ENCODE results near the gene GAK. TPM values are rescaled to one million over a fixed set of nuclear protein-coding genes. Genes with fewer than 3 reads are reported as not detected.

Gene GAK
- total RNA-seq, 1 experiment from 2014 or later: 86.6 TPM

GRCh38 chr4:821631-822030 lies 110.5 kb downstream of the GAK start:
- Histone ChIP-seq H3K4me1 (ENCODE audit: control insufficient read depth, insufficient read depth, low read length) (no peaks in the 10 kb centered on the region), H3K9me3 (ENCODE audit: control insufficient read depth, insufficient read depth, low read depth, low read length) (no peaks in the 10 kb centered on the region), H3K27ac (ENCODE audit: low read length) (no peak overlapping the region), H3K27me3 (ENCODE audit: control insufficient read depth, insufficient read depth, low read length) (no peaks in the 10 kb centered on the region), H3K4me3 (ENCODE audit: low read depth in 2 of 2, low read length in 2 of 2) (no peak overlapping the region), H3K36me3 (ENCODE audit: control insufficient read depth, insufficient read depth, low read length) (no peaks in the 10 kb centered on the region)
- TF ChIP-seq REST (IDR thresholded peaks at IDR 0.05; ENCODE audit: insufficient read depth in 1 of 2, low read depth in 2 of 2, low read length in 1 of 2): no peak
- no peak for TF ChIP-seq CTCF (IDR thresholded peaks at IDR 0.05)
- no peak for TF ChIP-seq SIN3A (IDR thresholded peaks at IDR 0.05; ENCODE audit: borderline replicate concordance, insufficient read depth, low read depth, low read length)
- TF ChIP-seq POLR2AphosphoS5 (IDR thresholded peaks at IDR 0.05; ENCODE audit: low read depth, low read length): no peak
- no peak for TF ChIP-seq TCF7L2 (IDR thresholded peaks at IDR 0.05; ENCODE audit: low read depth, low read length)
- ChIA-PET CTCF (no interaction called here), POLR2A (no interaction called here)
- in situ Hi-C loops (cut with HindIII; ENCODE audit: low pct_unique_long_range_greater_than_20kb, low sequenced_read_pairs): no loop called here
- no peak for DNase-seq (ENCODE audit: low read depth, low spot score)
- ATAC-seq: no peak
- intact Hi-C loops (cut with micrococcal nuclease; ENCODE audit: unreplicated experiment): no loop called here
- BruUV-seq (replicated peaks): no TSS peak

- DNase-seq (ENCODE audit: low read depth, low spot score) (no peak), ATAC-seq (no peak)
- no peak overlapping the region for H3K27ac ChIP-seq (ENCODE audit: low read length)
- intact Hi-C loops (cut with micrococcal nuclease; ENCODE audit: unreplicated experiment) (no loop called here), in situ Hi-C loops (cut with HindIII; ENCODE audit: low pct_unique_long_range_greater_than_20kb, low sequenced_read_pairs) (no loop called here)
- no peaks in the 10 kb centered on the region for H3K9me3 ChIP-seq (ENCODE audit: control insufficient read depth, insufficient read depth, low read depth, low read length)
- no peaks in the 10 kb centered on the region for H3K4me1 ChIP-seq (ENCODE audit: control insufficient read depth, insufficient read depth, low read length)
- no peaks in the 10 kb centered on the region for H3K27me3 ChIP-seq (ENCODE audit: control insufficient read depth, insufficient read depth, low read length)
- TF ChIP-seq REST (IDR thresholded peaks at IDR 0.05; ENCODE audit: insufficient read depth in 1 of 2, low read depth in 2 of 2, low read length in 1 of 2) (no peak), SIN3A (IDR thresholded peaks at IDR 0.05; ENCODE audit: borderline replicate concordance, insufficient read depth, low read depth, low read length) (no peak), TCF7L2 (IDR thresholded peaks at IDR 0.05; ENCODE audit: low read depth, low read length) (no peak), POLR2AphosphoS5 (IDR thresholded peaks at IDR 0.05; ENCODE audit: low read depth, low read length) (no peak), CTCF (IDR thresholded peaks at IDR 0.05) (no peak)
- H3K36me3 ChIP-seq (ENCODE audit: control insufficient read depth, insufficient read depth, low read length): no peaks in the 10 kb centered on the region
- ChIA-PET POLR2A (no interaction called here), CTCF (no interaction called here)
- no TSS peak for BruUV-seq (replicated peaks)
- no peak overlapping the region for H3K4me3 ChIP-seq (ENCODE audit: low read depth in 2 of 2, low read length in 2 of 2)
These were observed 110.9 kb downstream of the GAK start for GRCh38 chr4:821181-821591.

Measured in Panc1 (cell line).